Heart left ventricle (tissue), 16 donors: Measurements from ENCODE around the gene CARS1. TPM values are rescaled to one million over a fixed set of nuclear protein-coding genes. Genes with fewer than 3 reads are reported as not detected.

Source experiments
- ATAC-seq, 4 donors: fragments of 200-7000 bp; cut with Tn5 transposase; one replicate each; pipeline ENCODE4 v1.9.1; 2020 to 2022; ENCODE audit warnings: moderate library complexity in 4 of 4, mild to moderate bottlenecking in 3 of 4, moderate number of reproducible peaks in 1 of 4
- DNase-seq, 5 donors: peaks; one replicate each; pipeline ENCODE4 v3.0.0-alpha.2; 2020
- H3K27ac ChIP-seq, 12 donors: fragments of 200-600 bp; sonication (generic) in 4 of 12; one replicate each; pipeline versions ENCODE4 v1.5.0 to v1.8.0; 2016 to 2022; ENCODE audit warnings: mild to moderate bottlenecking in 2 of 12
- H3K27me3 ChIP-seq, 9 donors: fragments of 200-600 bp; sonication (generic) in 2 of 9; one replicate each; pipeline versions ENCODE4 v1.5.1 to v1.8.0; 2016 to 2022; ENCODE audit warnings: mild to moderate bottlenecking in 3 of 9
- H3K36me3 ChIP-seq, 9 donors: fragments of 200-600 bp; sonication (generic) in 2 of 9; one replicate each; pipeline versions ENCODE4 v1.5.0 to v1.8.0; 2018 to 2022; ENCODE audit warnings: mild to moderate bottlenecking in 2 of 9
- H3K4me1 ChIP-seq, 12 donors: fragments of 200-600 bp; sonication (generic) in 4 of 12; one replicate each; pipeline versions ENCODE4 v1.5.0 to v1.8.0; 2016 to 2022; ENCODE audit warnings: mild to moderate bottlenecking in 3 of 12
- H3K4me3 ChIP-seq, 12 donors: fragments of 200-600 bp; sonication (generic) in 4 of 12; one replicate each; pipeline versions ENCODE4 v1.5.0 to v1.8.0; 2017 to 2022; ENCODE audit warnings: mild to moderate bottlenecking in 9 of 12, moderate library complexity in 4 of 12
- H3K9me3 ChIP-seq, 12 donors: fragments of 200-600 bp; sonication (generic) in 4 of 12; one replicate each; pipeline versions ENCODE4 v1.5.0 to v1.8.0; 2016 to 2022; ENCODE audit warnings: mild to moderate bottlenecking in 1 of 12
- POLR2A ChIP-seq, 2 donors: fragments of 450-650 bp; IDR thresholded peaks; one replicate each; pipeline ENCODE4 v1.6.1; 2017; ENCODE audit warnings: antibody characterized with exemption in 2 of 2, mild to moderate bottlenecking in 2 of 2, moderate library complexity in 2 of 2
- WGBS, 4 donors: extraction: QIAGEN DNeasy Blood & Tissue Kit in 2 of 4; methylation state at CpG; one replicate each; pipeline versions ENCODE4 v1.1.5 to v1.1.7; 2013 to 2018; 5-methylcytosine and 5-hydroxymethylcytosine counted together
- intact Hi-C, 10 donors: fragments of 100-400 bp; cut with DNase I; formaldehyde crosslinking; loops; one replicate each; pipeline versions ENCODE4 v1.11.1 to v1.14.2; 2022
- polyA plus RNA-seq, 2 donors: library from polyadenylated mRNA; stranded (reverse); fragments of 200-250 nt; gene quantifications; one replicate each; pipeline ENCODE4 v1.2.3, GENCODE V29; 2013
- total RNA-seq, 9 donors: library from RNA; depleted of rRNA in 2 of 9; stranded (reverse); fragments of >200 nt in 2 of 9; fragmentation: NEBNext Ultra II Directional in 3 of 9; extraction: Animal tissue kit (Norgen Biotek cat#: 25700) in 3 of 9; gene quantifications; one replicate each; pipeline versions ENCODE4 v1.1.0 to v1.2.4, GENCODE V29; 2016 to 2023
- TF ChIP-seq, protein P1 (sequence below), 12 donors: fragments of 200-600 bp; sonication (generic) in 4 of 12; IDR thresholded peaks; one replicate each; pipeline versions ENCODE4 v1.5.0 to v1.8.0; 2018 to 2022; ENCODE audit warnings: antibody characterized with exemption in 12 of 12, mild to moderate bottlenecking in 5 of 12
- donor health status: ischemic (EF 13 %, LVEDD 7.1; RV severe dilation, severe dysfunction).
- donor health status: healthy with polysubstance abuse.
- donor health status: DM: no; HTN: yes; CAD: no.
- donor health status: DM: no; HTN: no; CAD: no.
- donor health status: ischemic (EF 25% LVEDD 6.9; RV normal size, moderate dysfunction).
- donor health status: ischemic (EF 25% LVEDD 5.7; RV mildly dilated, moderate dysfunction).
- donor health status: healthy.
- donor health status: DM: yes; HTN: yes; CAD: no.
- donor health status: ischemic (EF 35%, LVEDD 5.7; RV mildly dilated, moderate dysfunction).
- donor health status: nonischemic (EF 11% LVEDD 7.7; RV severe dilation, severe dysfunction).
- donor health status: DM: yes; HTN: yes; CAD: no.
- donor health status: PGD.
- donor health status: ischemic (EF 29% LVEDD 5.4; RV normal size, mild dysfunction).
- donor health status: nonischemic (EF 23%, LVEDD 6.1; RV moderate dilation, normal function).

Gene CARS1
- total and polyA plus RNA-seq, 11 donors = 9.3 to 30.5 (median 18.5) TPM

DNA sequence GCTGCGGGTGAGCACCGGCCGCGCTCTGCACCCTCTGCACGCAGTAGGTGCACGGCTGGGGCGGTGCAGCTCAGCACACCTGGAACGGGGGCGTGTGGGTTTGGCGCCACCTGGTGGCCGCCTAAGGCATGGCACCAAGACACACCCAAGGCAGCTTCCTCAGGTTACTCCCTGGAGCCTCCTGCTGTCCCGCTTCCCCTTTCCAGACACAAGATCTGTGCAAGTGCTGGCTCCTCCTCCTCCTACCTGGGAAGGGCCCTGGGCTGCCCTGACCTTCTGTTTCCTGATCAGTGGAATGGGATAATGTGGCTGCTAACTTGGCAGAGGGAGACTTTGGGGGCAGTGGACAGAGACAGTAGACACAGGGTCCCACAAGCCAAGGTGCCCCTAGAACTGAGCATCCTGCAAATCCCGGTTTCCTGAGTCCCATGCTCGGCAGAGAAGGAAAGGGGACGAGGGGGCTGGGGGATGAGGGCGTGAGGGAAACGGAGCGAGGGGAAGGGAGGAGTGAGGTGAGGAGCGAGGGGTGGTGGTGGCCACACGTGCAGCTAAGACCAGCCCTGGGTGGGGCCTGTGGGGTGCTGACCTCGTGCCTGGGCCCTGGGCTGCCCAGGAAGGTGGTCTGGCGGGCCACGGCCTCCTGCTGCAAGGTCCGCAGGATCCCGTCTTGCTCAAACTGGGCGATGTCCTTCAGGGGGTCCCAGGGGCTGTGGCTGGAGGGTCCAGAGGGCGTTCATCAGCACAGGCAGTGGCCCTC, 34.8 kb upstream of the CARS1 start:
- no peaks in the 10 kb centered on the region for H3K9me3 ChIP-seq
- peak; percentile 54 to 68 (median 66) for ATAC-seq
- no peak overlapping the region for H3K27ac ChIP-seq
- intact Hi-C loops = loop anchor here (1.0 to 10.0 kb wide), 6 partner anchors 53 to 125 kb away; partner anchors contain the start of gene MRGPRG (in 2 of the 10)
- H3K36me3 ChIP-seq = peaks cover 0 to 58% (median 10%) of the 10 kb centered on the region in 9 donors
- 46 to 63% (median 46%) methylated on average over 19 to 27 of the region's 27 CpGs for WGBS, 4 donors
- DNase-seq = peak; percentile 57 to 87 (median 67)
- TF ChIP-seq, protein P1, sequence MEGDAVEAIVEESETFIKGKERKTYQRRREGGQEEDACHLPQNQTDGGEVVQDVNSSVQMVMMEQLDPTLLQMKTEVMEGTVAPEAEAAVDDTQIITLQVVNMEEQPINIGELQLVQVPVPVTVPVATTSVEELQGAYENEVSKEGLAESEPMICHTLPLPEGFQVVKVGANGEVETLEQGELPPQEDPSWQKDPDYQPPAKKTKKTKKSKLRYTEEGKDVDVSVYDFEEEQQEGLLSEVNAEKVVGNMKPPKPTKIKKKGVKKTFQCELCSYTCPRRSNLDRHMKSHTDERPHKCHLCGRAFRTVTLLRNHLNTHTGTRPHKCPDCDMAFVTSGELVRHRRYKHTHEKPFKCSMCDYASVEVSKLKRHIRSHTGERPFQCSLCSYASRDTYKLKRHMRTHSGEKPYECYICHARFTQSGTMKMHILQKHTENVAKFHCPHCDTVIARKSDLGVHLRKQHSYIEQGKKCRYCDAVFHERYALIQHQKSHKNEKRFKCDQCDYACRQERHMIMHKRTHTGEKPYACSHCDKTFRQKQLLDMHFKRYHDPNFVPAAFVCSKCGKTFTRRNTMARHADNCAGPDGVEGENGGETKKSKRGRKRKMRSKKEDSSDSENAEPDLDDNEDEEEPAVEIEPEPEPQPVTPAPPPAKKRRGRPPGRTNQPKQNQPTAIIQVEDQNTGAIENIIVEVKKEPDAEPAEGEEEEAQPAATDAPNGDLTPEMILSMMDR (IDR thresholded peaks at IDR 0.05) = peak; percentile 92 to 100 (median 99)
- no peak for TF ChIP-seq POLR2A (IDR thresholded peaks at IDR 0.05)
- H3K4me1 ChIP-seq = peaks cover 0 to 35% (median 17%) of the 10 kb centered on the region in 12 donors
- no peak overlapping the region for H3K4me3 ChIP-seq
- no peaks in the 10 kb centered on the region for H3K27me3 ChIP-seq

DNA sequence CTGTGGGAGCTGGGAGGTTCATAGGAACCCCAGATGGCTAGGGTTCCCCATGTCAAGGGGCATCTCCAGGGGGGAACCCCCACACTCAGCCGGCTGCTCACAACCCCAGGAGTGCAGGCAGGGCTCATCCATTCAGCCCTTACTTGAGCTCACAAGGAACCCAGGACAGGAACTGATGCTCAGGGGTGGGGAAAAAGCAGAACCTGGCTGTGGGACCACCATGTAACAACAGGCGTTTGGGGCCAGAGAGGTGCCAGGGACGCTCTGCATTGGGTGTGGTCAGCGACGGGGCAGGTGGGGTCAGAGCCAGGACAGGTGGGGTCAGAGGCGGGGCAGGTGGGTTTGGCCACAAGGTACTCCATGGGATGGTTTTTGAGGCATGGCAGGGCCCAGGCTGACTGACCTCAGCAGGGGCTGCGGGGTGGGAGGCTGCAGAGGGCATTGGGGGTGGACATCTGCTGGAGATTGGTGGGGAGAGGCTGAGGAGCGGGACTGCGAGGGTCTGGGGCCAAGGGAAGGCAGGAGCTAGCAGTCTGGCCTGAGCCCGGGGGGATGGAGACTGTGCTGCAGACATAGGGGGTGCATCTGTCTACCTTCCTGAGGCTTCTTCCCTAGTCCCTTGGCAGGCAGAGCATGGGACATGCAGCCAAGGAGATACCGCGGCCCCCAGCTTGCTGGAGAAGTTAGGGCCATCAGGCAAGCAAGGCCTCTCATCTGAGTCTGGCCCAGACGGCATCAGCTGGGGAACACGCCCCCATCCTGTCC, 34.0 kb upstream of the CARS1 start:
- Histone ChIP-seq H3K27me3 (no peaks in the 10 kb centered on the region), H3K9me3 (no peaks in the 10 kb centered on the region), H3K36me3 (peaks cover 0 to 58% (median 10%) of the 10 kb centered on the region in 9 donors)

DNA sequence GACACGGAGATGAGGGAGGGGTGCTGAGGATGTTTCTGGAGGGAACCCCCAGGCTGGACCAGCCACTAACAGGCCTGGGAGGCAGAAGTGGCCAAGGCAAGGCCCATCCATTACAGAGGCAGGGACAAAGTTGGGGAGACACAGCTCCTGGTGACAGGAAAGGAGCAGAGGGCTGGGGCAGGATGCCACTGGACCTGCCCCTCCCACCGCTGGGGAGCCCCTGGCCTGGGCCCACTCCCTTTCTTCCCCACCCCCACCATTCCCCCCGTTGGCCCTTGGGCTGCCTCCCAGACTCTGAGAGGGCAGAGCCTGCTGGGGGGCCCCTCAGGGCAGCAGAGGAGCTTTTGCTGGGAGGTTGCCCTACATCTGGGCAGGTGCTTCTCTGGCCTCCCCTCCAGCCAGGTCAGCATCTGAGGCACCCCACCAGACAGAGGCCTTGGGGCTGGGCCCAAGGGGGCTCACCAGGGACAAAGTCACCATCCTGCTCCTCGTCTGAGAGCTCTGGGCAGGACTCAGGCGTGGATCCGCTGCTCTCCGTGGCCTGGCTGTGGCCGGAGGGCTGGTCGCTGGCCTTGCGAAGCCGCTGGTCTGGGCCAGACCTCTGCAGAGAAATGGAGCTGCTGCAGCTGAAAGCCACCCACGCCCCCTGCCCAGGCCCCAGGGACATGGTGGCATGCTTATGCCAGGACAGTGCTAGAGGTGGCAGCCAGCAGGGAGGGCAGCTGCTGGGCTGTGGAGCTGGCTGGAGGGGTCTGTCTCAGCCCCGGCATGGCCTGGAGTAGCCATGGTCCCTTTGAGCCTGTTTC, 33.1 kb upstream of the CARS1 start:
- peaks cover 0 to 31% (median 11%) of the 10 kb centered on the region in 12 donors for H3K4me1 ChIP-seq
- TF ChIP-seq, protein P1 (IDR thresholded peaks at IDR 0.05) = no peak
- no peak for TF ChIP-seq POLR2A (IDR thresholded peaks at IDR 0.05)
- intact Hi-C loops = loop anchor here in 7 of 10 donors (2.0 to 10.0 kb wide), 4 partner anchors 53 to 127 kb away; partner anchors contain the start of gene MRGPRG (in 2 of the 7)
- no peaks in the 10 kb centered on the region for H3K9me3 ChIP-seq
- no peaks in the 10 kb centered on the region for H3K27me3 ChIP-seq
- DNase-seq = no peak
- 87 to 96% (median 92%) methylated on average over 11 to 13 of the region's 13 CpGs for WGBS, 4 donors
- no peak overlapping the region for H3K27ac ChIP-seq
- peaks cover 0 to 57% (median 10%) of the 10 kb centered on the region in 9 donors for H3K36me3 ChIP-seq
- ATAC-seq = no peak
- no peak overlapping the region for H3K4me3 ChIP-seq

More for the DNA sequence above, 34.0 kb upstream of the CARS1 start:
- WGBS, 4 donors = 69 to 91% (median 74%) methylated on average over 9 to 14 of the region's 14 CpGs
- ATAC-seq (no peak), DNase-seq (peak in 1 of 5 donors; percentile 29)
- Histone ChIP-seq H3K4me3 (no peak overlapping the region), H3K27ac (no peak overlapping the region), H3K4me1 (peaks cover 0 to 35% (median 16%) of the 10 kb centered on the region in 12 donors)
- intact Hi-C loops = loop anchor here in 9 of 10 donors (1.0 to 10.0 kb wide), 5 partner anchors 54 to 126 kb away; partner anchors contain the start of gene MRGPRG (in 2 of the 9)
- no peak for TF ChIP-seq POLR2A (IDR thresholded peaks at IDR 0.05)
- TF ChIP-seq, protein P1 (IDR thresholded peaks at IDR 0.05) = no peak
